Smooth muscle cell (in vitro differentiated cells): ENCODE measurements around the gene SNAPC5. TPM values are rescaled to one million over a fixed set of nuclear protein-coding genes. Genes with fewer than 3 reads are reported as not detected.

Experiments used
- DNase-seq: peaks from one replicate; lab custom pipeline; 2025; ENCODE audit not compliant: unreplicated experiment; lab: John Stamatoyannopoulos, UW
- H2AFZ ChIP-seq: fragments of 200-600 bp; sonication (generic); 2 replicates; pipeline ENCODE4 v1.6.0; 2016; ENCODE audit warnings: antibody characterized with exemption, low read depth, mild to moderate bottlenecking
- H3F3A ChIP-seq: fragments of 200-600 bp; sonication (generic); 2 replicates; pipeline ENCODE4 v1.6.0; 2017; ENCODE audit warnings: antibody characterized with exemption, low read depth
- H3K27ac ChIP-seq: fragments of 200-600 bp; sonication (generic); 2 replicates; pipeline ENCODE4 v1.5.1; 2016; ENCODE audit warnings: low read depth, mild to moderate bottlenecking
- H3K27me3 ChIP-seq: fragments of 200-600 bp; sonication (generic); 2 replicates; pipeline ENCODE4 v1.6.1; 2016; ENCODE audit warnings: low read depth, mild to moderate bottlenecking
- H3K36me3 ChIP-seq: fragments of 200-600 bp; sonication (generic); 2 replicates; pipeline ENCODE4 v1.5.1; 2016; ENCODE audit warnings: low read depth
- H3K4me1 ChIP-seq: fragments of 200-600 bp; sonication (generic); 2 replicates; pipeline ENCODE4 v1.5.1; 2016; ENCODE audit warnings: low read depth
- H3K4me2 ChIP-seq: fragments of 200-600 bp; sonication (generic); 2 replicates; pipeline ENCODE4 v1.6.0; 2016; ENCODE audit warnings: mild to moderate bottlenecking
- H3K4me3 ChIP-seq: fragments of 200-600 bp; sonication (generic); 2 replicates; pipeline ENCODE4 v1.5.1; 2016; ENCODE audit warnings: mild to moderate bottlenecking
- H3K79me2 ChIP-seq: fragments of 200-600 bp; sonication (generic); 2 replicates; pipeline ENCODE4 v1.6.0; 2016; ENCODE audit warnings: low read depth, mild to moderate bottlenecking
- H3K9ac ChIP-seq: fragments of 200-600 bp; sonication (generic); 2 replicates; pipeline ENCODE4 v1.6.0; 2016; ENCODE audit warnings: low read depth
- H3K9me3 ChIP-seq: fragments of 200-600 bp; sonication (generic); replicated peaks from 2 replicates; pipeline ENCODE4 v1.5.1; 2016; ENCODE audit warnings: low read depth
- H4K20me1 ChIP-seq: fragments of 200-600 bp; sonication (generic); 2 replicates; pipeline ENCODE4 v1.6.0; 2016; ENCODE audit warnings: low read depth
- CTCF ChIP-seq: fragments of 200-600 bp; sonication (generic); IDR thresholded peaks from 2 replicates; pipeline ENCODE4 v1.5.1; 2017; ENCODE audit warnings: borderline replicate concordance, mild to moderate bottlenecking, antibody characterized with exemption; ENCODE audit not compliant: insufficient read depth, poor library complexity, severe bottlenecking
- WGBS: methylation state at CpG from one replicate; pipeline ENCODE4 v1.1.7; 2016; ENCODE audit warnings: low lambda C conversion rate; 5-methylcytosine and 5-hydroxymethylcytosine counted together
- polyA plus RNA-seq: library from polyadenylated mRNA; unstranded; fragments of >200 nt; fragmentation: Nextera tagmentation; extraction: Ambion mirVana; gene quantifications from 2 replicates; pipeline ENCODE4 v1.2.1, GENCODE V29; 2016
- total RNA-seq: library from RNA; depleted of rRNA; stranded (reverse); fragments of >200 nt; gene quantifications from 2 replicates; pipeline ENCODE4 v1.2.3, GENCODE V29; 2014

Gene SNAPC5
- total and polyA plus RNA-seq, 2 experiments from 2014 or later: 19.1 to 27.0 TPM

- Histone ChIP-seq H3K4me3 (no peak overlapping the region), H3K27ac (peak overlapping the region; percentile 87), H3K9ac (peak overlapping the region; percentile 22), H3F3A (no peaks in the 10 kb centered on the region), H3K9me3 (no peaks in the 10 kb centered on the region), H3K27me3 (no peaks in the 10 kb centered on the region), H3K4me1 (no peaks in the 10 kb centered on the region), H4K20me1 (no peaks in the 10 kb centered on the region), H3K4me2 (no peak overlapping the region), H2AFZ (no peak overlapping the region), H3K79me2 (no peaks in the 10 kb centered on the region), H3K36me3 (no peaks in the 10 kb centered on the region)
- no peak for DNase-seq
- TF ChIP-seq CTCF: no peak
- WGBS: 81% methylated on average over 3 of the region's 3 CpGs
These were observed 37.5 kb downstream of the SNAPC5 start for GRCh38 chr15:66459818-66460615.

GRCh38 chr15:66456211-66456610 is 41.4 kb downstream of the SNAPC5 start:
- H2AFZ ChIP-seq: no peak overlapping the region
- no peak for DNase-seq
- no peak overlapping the region for H3K9ac ChIP-seq
- 98% methylated on average over 3 of the region's 3 CpGs for WGBS
- no peak overlapping the region for H3K27ac ChIP-seq
- H3K36me3 ChIP-seq: no peaks in the 10 kb centered on the region
- H3K4me1 ChIP-seq: no peaks in the 10 kb centered on the region
- H3K79me2 ChIP-seq: no peaks in the 10 kb centered on the region
- no peak overlapping the region for H3K4me2 ChIP-seq
- H3K27me3 ChIP-seq: no peaks in the 10 kb centered on the region
- no peak overlapping the region for H3K4me3 ChIP-seq
- peaks cover 4% of the 10 kb centered on the region for H4K20me1 ChIP-seq
- H3F3A ChIP-seq: no peaks in the 10 kb centered on the region
- H3K9me3 ChIP-seq: no peaks in the 10 kb centered on the region
- TF ChIP-seq CTCF: no peak

GRCh38 chr15:66454143-66454542 is 43.4 kb downstream of the SNAPC5 start:
- Histone ChIP-seq H2AFZ (no peak overlapping the region), H3K36me3 (peaks cover 4% of the 10 kb centered on the region), H4K20me1 (peaks cover 4% of the 10 kb centered on the region), H3K4me2 (no peak overlapping the region), H3K9ac (no peak overlapping the region), H3K79me2 (no peaks in the 10 kb centered on the region), H3K9me3 (no peaks in the 10 kb centered on the region), H3K4me3 (no peak overlapping the region), H3F3A (no peaks in the 10 kb centered on the region), H3K27ac (no peak overlapping the region), H3K4me1 (no peaks in the 10 kb centered on the region), H3K27me3 (no peaks in the 10 kb centered on the region)
- no peak for TF ChIP-seq CTCF
- DNase-seq: no peak
- whole genome bisulfite sequencing: 98% methylated on average over 2 of the region's 2 CpGs

GRCh38 chr15:66452971-66453580 is 44.5 kb downstream of the SNAPC5 start:
- DNase-seq: no peak
- no peak overlapping the region for H3K4me3 ChIP-seq
- H3K4me2 ChIP-seq: no peak overlapping the region
- no peak for TF ChIP-seq CTCF
- H3K9ac ChIP-seq: no peak overlapping the region
- H2AFZ ChIP-seq: no peak overlapping the region
- H3K27ac ChIP-seq: no peak overlapping the region
- 100% methylated on average over 1 of the region's 1 CpG for WGBS
- H3K79me2 ChIP-seq: no peaks in the 10 kb centered on the region
- H3K4me1 ChIP-seq: no peaks in the 10 kb centered on the region
- H3K9me3 ChIP-seq: no peaks in the 10 kb centered on the region
- peaks cover 4% of the 10 kb centered on the region for H4K20me1 ChIP-seq
- peaks cover 7% of the 10 kb centered on the region for H3K36me3 ChIP-seq
- H3F3A ChIP-seq: no peaks in the 10 kb centered on the region
- H3K27me3 ChIP-seq: no peaks in the 10 kb centered on the region
